ENCODE results near the gene BICD1. TPM values are rescaled to one million over a fixed set of nuclear protein-coding genes. Genes with fewer than 3 reads are reported as not detected.
A peak's percentile ranks its signal among the peaks of the same experiment; 100 is the strongest.

BICD1 gene
- total RNA-seq, 3 donors from 2014 or later, result 4.1 to 13.7 (median 5.3) TPM

DNA sequence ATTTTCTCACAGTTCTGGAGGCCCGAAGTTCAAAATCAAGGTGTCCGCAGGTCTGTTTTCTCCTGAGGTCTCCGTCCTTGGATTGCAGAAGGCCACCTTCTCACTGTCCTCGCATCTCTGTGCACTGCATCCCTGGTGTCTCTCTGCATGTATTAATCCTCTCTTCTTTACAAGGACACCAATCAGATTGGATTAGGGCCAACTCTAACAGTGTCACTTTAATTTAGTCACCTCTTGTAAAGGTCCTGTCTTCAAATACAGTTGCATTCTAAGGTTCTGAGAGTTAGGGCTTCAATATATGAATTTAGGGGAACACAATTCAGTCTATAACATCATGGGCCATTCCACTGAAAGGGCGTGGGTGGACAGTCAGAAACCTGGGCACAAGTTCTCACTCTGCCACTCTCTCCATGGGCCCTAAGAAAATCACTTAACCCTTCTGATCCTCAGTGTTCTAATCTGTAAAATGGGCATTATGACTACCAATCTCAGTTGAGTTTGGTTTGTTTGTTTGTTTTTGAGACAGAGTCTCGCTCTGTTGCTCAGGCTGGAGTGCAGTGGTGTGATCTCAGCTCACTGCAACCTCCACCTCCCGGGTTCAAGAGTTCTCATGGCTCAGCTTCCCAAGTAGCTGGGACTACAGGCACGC is 251.1 kb downstream of the BICD1 start:
- DNase-seq, result no peak
- ATAC-seq, result no peak
- Histone ChIP-seq H3K4me1 (ENCODE audit: low read depth) (no peaks in the 10 kb centered on the region), H3K36me3 (ENCODE audit: low read depth) (no peaks in the 10 kb centered on the region), H3K9me3 (no peaks in the 10 kb centered on the region), H3K4me3 (no peak overlapping the region)
- TF ChIP-seq, protein P1, sequence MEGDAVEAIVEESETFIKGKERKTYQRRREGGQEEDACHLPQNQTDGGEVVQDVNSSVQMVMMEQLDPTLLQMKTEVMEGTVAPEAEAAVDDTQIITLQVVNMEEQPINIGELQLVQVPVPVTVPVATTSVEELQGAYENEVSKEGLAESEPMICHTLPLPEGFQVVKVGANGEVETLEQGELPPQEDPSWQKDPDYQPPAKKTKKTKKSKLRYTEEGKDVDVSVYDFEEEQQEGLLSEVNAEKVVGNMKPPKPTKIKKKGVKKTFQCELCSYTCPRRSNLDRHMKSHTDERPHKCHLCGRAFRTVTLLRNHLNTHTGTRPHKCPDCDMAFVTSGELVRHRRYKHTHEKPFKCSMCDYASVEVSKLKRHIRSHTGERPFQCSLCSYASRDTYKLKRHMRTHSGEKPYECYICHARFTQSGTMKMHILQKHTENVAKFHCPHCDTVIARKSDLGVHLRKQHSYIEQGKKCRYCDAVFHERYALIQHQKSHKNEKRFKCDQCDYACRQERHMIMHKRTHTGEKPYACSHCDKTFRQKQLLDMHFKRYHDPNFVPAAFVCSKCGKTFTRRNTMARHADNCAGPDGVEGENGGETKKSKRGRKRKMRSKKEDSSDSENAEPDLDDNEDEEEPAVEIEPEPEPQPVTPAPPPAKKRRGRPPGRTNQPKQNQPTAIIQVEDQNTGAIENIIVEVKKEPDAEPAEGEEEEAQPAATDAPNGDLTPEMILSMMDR (IDR thresholded peaks at IDR 0.05), result no peak
- intact Hi-C loops (cut with DNase I, micrococcal nuclease), result no loop called here

- no peaks in the 10 kb centered on the region for H3K4me1 ChIP-seq (ENCODE audit: low read depth)
- no peak for ATAC-seq
Measured at GRCh38 chr12:32360956-32361355, 254.3 kb downstream of the BICD1 start.

DNA sequence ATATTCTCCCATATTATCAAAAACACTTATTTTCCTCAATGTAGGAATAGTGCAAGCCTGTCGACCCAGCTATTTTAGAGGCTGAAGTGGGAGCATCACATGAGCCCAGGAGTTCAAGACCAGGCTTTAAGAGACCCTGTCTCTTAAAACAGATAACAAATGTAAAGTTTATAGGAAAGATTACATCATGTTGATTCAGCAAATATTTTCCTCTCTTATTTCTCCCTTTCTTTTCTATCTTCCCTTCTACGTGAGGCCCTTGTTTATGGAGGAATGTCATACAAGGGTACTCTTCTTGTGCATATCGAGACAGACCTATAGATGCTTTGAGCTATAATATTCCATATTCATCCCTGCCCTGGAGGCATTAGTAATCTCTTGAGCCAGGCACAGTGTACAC is 256.2 kb downstream of the BICD1 start:
- Histone ChIP-seq H3K36me3 (ENCODE audit: low read depth) (no peaks in the 10 kb centered on the region), H3K4me3 (no peak overlapping the region), H3K4me1 (ENCODE audit: low read depth) (peaks cover 5% of the 10 kb centered on the region), H3K9me3 (no peaks in the 10 kb centered on the region)
- TF ChIP-seq, protein P1 (IDR thresholded peaks at IDR 0.05), result no peak
- DNase-seq (no peak), ATAC-seq (no peak)
- intact Hi-C loops (cut with DNase I, micrococcal nuclease), result loop anchor here in 1 of 2 donors (10.0 kb wide), 1 partner anchor 292 kb away; no protein-coding TSS in a partner anchor

More at GRCh38 chr12:32360956-32361355, 254.3 kb downstream of the BICD1 start:
- no peak overlapping the region for H3K4me3 ChIP-seq
- H3K36me3 ChIP-seq (ENCODE audit: low read depth), result no peaks in the 10 kb centered on the region
- H3K9me3 ChIP-seq, result no peaks in the 10 kb centered on the region
- intact Hi-C loops (cut with DNase I, micrococcal nuclease), result loop anchor here in 1 of 2 donors (10.0 kb wide), 1 partner anchor 294 kb away; no protein-coding TSS in a partner anchor
- no peak for DNase-seq
- TF ChIP-seq, protein P1 (IDR thresholded peaks at IDR 0.05), result no peak

- intact Hi-C loops (cut with DNase I, micrococcal nuclease), result loop anchor here in 1 of 2 donors (10.0 kb wide), 1 partner anchor 289 kb away; no protein-coding TSS in a partner anchor
- ATAC-seq (peak; percentile 93), DNase-seq (peak in 1 of 3 donors; percentile 67)
- Histone ChIP-seq H3K4me1 (ENCODE audit: low read depth) (peaks cover 5% of the 10 kb centered on the region), H3K4me3 (no peak overlapping the region), H3K9me3 (no peaks in the 10 kb centered on the region), H3K36me3 (ENCODE audit: low read depth) (no peaks in the 10 kb centered on the region)
- TF ChIP-seq, protein P1 (IDR thresholded peaks at IDR 0.05), result peak; percentile 37
Measured at GRCh38 chr12:32365473-32366064, 258.9 kb downstream of the BICD1 start.

- Histone ChIP-seq H3K9me3 (no peaks in the 10 kb centered on the region), H3K4me1 (ENCODE audit: low read depth) (peaks cover 5% of the 10 kb centered on the region), H3K4me3 (no peak overlapping the region), H3K36me3 (ENCODE audit: low read depth) (no peaks in the 10 kb centered on the region)
- intact Hi-C loops (cut with DNase I, micrococcal nuclease), result loop anchor here in 1 of 2 donors (10.0 kb wide), 1 partner anchor 288 kb away; no protein-coding TSS in a partner anchor
- ATAC-seq (peak; percentile 59), DNase-seq (no peak)
- TF ChIP-seq, protein P1 (IDR thresholded peaks at IDR 0.05), result no peak
Measured at GRCh38 chr12:32366714-32367113, 260.1 kb downstream of the BICD1 start.

All from mucosa of descending colon (tissue), 3 donors.